GM08714 (cell line): Measurements from ENCODE around the gene PTGIS.

Experiments
- H3K4me3 ChIP-seq: fragments of 200-500 bp; sonication (Bioruptor generic); 2 replicates; pipeline ENCODE4 v1.5.1; 2014; ENCODE audit warnings: mild to moderate bottlenecking, low read length, inconsistent platforms
- ZNF274 ChIP-seq: IDR thresholded peaks from 2 replicates; pipeline ENCODE4 v1.6.1; 2012; ENCODE audit warnings: mild to moderate bottlenecking, low read depth, low read length

Gene PTGIS

DNA sequence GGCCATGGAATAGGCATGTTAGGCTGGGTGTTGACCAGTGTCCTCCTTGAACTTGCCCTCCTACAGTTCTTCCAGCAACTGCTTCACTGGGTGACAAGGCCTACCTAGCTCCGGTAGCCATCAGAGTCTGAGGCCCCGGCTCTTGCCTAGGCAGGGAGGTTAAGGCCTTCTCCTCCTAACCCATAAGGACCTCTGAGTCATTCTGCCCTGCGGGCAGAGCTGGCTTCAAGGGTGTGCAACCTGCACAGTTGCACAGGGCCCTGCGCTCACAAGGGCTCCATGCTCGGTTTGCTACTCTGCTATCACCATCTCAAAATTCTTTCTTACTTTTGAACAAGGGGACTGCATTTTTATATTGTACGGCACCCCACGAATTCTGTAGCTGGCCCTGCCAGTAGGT is 103.4 kb downstream of the PTGIS start:
- H3K4me3 ChIP-seq: no peak overlapping the region
- no peak for TF ChIP-seq ZNF274

GRCh38 chr20:49462626-49463025 is 105.3 kb downstream of the PTGIS start:
- TF ChIP-seq ZNF274: no peak

GRCh38 chr20:49461894-49462620 is 105.9 kb downstream of the PTGIS start:
- TF ChIP-seq ZNF274: no peak
- H3K4me3 ChIP-seq: no peak overlapping the region

More at GRCh38 chr20:49462626-49463025, 105.3 kb downstream of the PTGIS start:
- no peak overlapping the region for H3K4me3 ChIP-seq

- no peak for TF ChIP-seq ZNF274
- no peak overlapping the region for H3K4me3 ChIP-seq
Observed at GRCh38 chr20:49460916-49461315, 107.0 kb downstream of the PTGIS start.

DNA sequence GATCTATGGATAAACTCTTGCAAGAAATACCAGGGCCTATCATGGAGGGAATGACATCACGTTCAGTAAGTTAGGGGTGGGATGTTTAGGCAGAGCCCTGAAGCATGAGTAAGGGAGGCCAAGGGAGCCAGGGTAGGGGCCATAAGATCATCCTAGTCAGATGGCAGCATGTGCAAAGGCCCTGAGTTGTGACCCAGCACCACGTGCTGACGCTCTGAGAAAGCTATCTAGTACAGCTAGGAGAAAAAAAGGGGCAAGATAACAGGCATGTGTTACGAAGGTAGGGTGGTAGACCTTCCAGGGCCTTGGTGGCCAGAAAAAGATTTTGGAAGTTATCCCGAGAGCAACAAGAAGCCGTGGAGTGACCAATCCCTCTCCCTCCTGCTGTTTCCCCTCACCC is 107.8 kb downstream of the PTGIS start:
- no peak overlapping the region for H3K4me3 ChIP-seq
- TF ChIP-seq ZNF274: no peak

DNA sequence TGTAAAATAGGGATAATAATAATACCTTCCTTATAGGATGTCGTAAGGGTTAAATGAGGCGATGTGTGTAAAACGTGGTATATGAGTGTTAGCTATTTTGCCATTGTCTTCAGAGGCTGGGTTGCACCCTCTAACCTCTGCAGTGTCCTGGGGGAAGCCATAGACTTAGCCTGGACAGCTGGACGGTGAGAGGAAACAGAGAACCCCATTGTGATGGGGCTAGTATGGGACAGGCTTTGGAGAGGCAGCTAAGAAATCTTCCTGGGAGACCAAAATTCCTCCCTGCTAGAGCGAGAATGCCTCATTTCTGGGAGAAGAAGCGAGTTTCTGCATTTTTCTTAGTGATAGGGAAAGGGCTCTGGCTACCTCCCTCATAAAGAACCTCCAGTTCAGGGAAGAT is 108.3 kb downstream of the PTGIS start:
- no peak overlapping the region for H3K4me3 ChIP-seq
- TF ChIP-seq ZNF274: no peak

DNA sequence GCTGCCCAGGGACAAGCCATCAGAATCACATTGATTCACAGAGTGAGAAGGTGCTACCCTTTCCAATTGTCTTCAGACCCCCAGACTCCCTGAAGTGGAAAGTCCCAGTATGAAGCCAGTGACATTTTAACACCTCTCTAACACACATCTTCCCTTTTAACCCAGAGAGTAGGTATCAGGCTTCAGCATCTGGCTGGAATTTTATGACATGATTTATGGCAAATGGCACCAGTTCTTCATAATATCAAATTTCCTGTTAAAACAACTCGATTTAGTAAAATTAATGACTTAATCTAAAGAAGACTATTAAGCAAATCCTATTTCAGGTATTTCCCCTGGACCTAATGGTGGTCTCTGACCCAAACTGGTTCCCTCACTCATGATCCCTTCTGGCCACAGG is 110.5 kb downstream of the PTGIS start:
- no peak overlapping the region for H3K4me3 ChIP-seq
- TF ChIP-seq ZNF274: no peak

- TF ChIP-seq ZNF274: no peak
- no peak overlapping the region for H3K4me3 ChIP-seq
Observed at GRCh38 chr20:49456646-49457045, 111.3 kb downstream of the PTGIS start.

- TF ChIP-seq ZNF274: no peak
- no peak overlapping the region for H3K4me3 ChIP-seq
Observed at GRCh38 chr20:49455691-49456090, 112.2 kb downstream of the PTGIS start.
